ENCODE results near the gene TGFBI. TPM values are rescaled to one million over a fixed set of nuclear protein-coding genes. Genes with fewer than 3 reads are reported as not detected.

TGFBI gene
- total and polyA plus RNA-seq, 11 donors: 31.8 to 206 (median 50.0) TPM

DNA sequence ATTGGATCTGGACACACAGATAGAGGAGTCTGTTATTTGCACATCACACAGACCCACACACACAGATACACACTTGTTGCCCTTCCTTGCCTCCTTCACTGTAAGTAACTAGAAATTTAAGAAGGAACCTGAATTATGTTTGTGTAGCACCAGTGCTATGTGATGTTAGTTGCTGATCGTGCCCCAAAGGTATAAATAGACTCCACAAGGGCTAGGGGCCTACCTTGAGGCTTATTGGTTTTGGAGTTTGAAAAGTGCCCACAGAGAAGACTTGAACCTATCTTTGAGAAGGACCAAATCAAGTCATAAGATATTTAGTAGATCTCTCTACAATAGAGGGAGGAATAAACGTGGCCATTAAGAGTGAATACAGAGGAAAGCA, 8.8 kb upstream of the TGFBI start:
- peak overlapping the region; percentile 6 to 78 (median 57) for H3K27ac ChIP-seq
- ATAC-seq: peak in 1 of 4 donors; percentile 6

DNA sequence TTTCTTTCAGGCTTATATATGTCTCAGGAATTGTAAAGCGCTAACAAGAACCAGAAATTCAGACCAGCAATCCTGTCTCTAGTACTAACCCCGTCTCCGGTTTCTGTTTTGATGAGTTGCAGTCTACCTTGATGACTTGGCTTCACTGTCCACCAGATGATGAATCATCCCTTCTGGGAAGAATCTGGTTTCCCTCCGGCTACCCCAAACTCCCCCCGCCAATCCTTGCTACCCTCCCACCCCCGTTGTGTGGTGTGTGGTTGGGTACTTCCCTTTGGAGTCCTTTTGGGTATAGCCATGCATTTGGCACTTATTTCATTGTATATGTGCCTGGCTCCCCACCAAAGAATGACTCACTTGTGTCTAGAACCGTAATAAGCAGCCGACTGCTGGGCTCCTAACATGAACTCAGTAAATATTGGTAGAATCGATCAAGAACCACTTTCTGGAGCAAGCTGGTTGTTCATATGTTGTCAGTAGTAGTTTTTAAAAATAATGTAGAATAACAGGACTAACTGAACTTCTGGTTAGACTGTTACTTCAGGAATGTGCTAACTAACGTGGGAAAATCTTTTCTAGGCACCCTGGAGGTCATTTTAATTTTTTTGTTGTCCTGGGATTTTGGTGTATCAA, 8.3 kb upstream of the TGFBI start:
- intact Hi-C loops (cut with DNase I): no loop called here
- H3K9me3 ChIP-seq: no peaks in the 10 kb centered on the region
- ATAC-seq: peak in 3 of 4 donors; percentile 41 to 61 (median 59)
- peak overlapping the region; percentile 2 to 78 (median 57) for H3K27ac ChIP-seq
- peaks cover 0 to 80% (median 34%) of the 10 kb centered on the region in 12 donors for H3K4me1 ChIP-seq
- TF ChIP-seq, protein P1, sequence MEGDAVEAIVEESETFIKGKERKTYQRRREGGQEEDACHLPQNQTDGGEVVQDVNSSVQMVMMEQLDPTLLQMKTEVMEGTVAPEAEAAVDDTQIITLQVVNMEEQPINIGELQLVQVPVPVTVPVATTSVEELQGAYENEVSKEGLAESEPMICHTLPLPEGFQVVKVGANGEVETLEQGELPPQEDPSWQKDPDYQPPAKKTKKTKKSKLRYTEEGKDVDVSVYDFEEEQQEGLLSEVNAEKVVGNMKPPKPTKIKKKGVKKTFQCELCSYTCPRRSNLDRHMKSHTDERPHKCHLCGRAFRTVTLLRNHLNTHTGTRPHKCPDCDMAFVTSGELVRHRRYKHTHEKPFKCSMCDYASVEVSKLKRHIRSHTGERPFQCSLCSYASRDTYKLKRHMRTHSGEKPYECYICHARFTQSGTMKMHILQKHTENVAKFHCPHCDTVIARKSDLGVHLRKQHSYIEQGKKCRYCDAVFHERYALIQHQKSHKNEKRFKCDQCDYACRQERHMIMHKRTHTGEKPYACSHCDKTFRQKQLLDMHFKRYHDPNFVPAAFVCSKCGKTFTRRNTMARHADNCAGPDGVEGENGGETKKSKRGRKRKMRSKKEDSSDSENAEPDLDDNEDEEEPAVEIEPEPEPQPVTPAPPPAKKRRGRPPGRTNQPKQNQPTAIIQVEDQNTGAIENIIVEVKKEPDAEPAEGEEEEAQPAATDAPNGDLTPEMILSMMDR (IDR thresholded peaks at IDR 0.05): no peak
- TF ChIP-seq POLR2A (IDR thresholded peaks at IDR 0.05): no peak
- H3K4me3 ChIP-seq: no peak overlapping the region
- no peak for DNase-seq
- WGBS, 4 donors: 64 to 81% (median 68%) methylated on average over 10 of the region's 10 CpGs
- H3K27me3 ChIP-seq: no peaks in the 10 kb centered on the region
- H3K36me3 ChIP-seq: no peaks in the 10 kb centered on the region

More for the DNA sequence above, 8.8 kb upstream of the TGFBI start:
- 66 to 82% (median 75%) methylated on average over 2 of the region's 2 CpGs for WGBS, 4 donors
- DNase-seq: no peak
- no peaks in the 10 kb centered on the region for H3K9me3 ChIP-seq
- peaks cover 0 to 76% (median 32%) of the 10 kb centered on the region in 12 donors for H3K4me1 ChIP-seq
- no peaks in the 10 kb centered on the region for H3K36me3 ChIP-seq
- intact Hi-C loops (cut with DNase I): no loop called here
- H3K4me3 ChIP-seq: no peak overlapping the region
- TF ChIP-seq POLR2A (IDR thresholded peaks at IDR 0.05): no peak
- TF ChIP-seq, protein P1 (IDR thresholded peaks at IDR 0.05): no peak
- no peaks in the 10 kb centered on the region for H3K27me3 ChIP-seq

DNA sequence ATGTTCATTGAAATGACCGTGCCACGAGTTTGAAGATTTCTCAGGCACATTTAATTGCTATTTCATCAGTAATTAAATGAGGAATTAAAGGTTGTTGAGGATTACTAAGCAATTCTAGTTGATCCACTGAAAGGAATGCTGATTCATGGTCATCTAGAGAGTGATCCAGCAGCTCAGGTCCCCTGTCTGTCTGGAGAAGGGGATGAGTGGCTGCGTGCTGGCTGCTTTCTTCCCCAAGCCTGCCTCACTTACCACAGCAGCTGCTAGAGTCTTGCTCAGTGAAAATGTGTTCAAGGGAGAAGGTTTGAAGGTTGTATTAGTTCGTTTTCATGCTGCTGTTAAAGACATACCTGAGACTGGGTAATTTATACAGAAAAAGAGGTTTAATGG, 7.8 kb upstream of the TGFBI start:
- Histone ChIP-seq H3K4me1 (peaks cover 0 to 79% (median 34%) of the 10 kb centered on the region in 12 donors), H3K9me3 (no peaks in the 10 kb centered on the region), H3K27me3 (no peaks in the 10 kb centered on the region), H3K36me3 (no peaks in the 10 kb centered on the region), H3K27ac (peak overlapping the region in 8 of 12 donors; percentile 35 to 78 (median 63)), H3K4me3 (no peak overlapping the region)
- TF ChIP-seq, protein P1 (IDR thresholded peaks at IDR 0.05): no peak
- TF ChIP-seq POLR2A (IDR thresholded peaks at IDR 0.05): no peak
- DNase-seq (no peak), ATAC-seq (peak in 1 of 4 donors; percentile 33)
- intact Hi-C loops (cut with DNase I): no loop called here
- WGBS, 4 donors: 80 to 84% (median 82%) methylated on average over 4 of the region's 4 CpGs

DNA sequence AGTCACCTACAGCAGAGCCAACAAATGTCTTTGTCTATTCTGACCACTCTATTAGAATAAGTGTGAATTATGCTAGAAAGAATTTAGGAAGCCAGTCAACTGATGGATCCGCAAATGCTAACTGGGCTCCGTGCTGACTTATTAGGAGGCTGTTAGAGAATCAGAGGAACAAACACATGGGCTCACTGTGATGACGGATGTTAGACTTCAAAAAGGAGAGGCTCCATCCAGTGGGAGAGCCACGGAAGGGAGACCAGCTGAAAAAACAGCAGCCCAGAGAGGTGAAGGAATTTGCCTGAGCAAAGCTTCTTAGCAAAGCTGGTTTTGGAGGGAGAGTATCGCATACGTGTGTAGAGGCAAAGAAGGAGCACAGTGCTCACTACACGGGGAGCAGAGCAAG, 5.8 kb upstream of the TGFBI start:
- no peaks in the 10 kb centered on the region for H3K27me3 ChIP-seq
- no peaks in the 10 kb centered on the region for H3K36me3 ChIP-seq
- no peaks in the 10 kb centered on the region for H3K9me3 ChIP-seq
- H3K27ac ChIP-seq: no peak overlapping the region
- WGBS, 4 donors: 85 to 87% (median 86%) methylated on average over 7 of the region's 7 CpGs
- peaks cover 0 to 80% (median 34%) of the 10 kb centered on the region in 12 donors for H3K4me1 ChIP-seq
- ATAC-seq (no peak), DNase-seq (no peak)
- TF ChIP-seq, protein P1 (IDR thresholded peaks at IDR 0.05): no peak
- no peak for TF ChIP-seq POLR2A (IDR thresholded peaks at IDR 0.05)
- intact Hi-C loops (cut with DNase I): no loop called here
- no peak overlapping the region for H3K4me3 ChIP-seq
